ENCODE results near the gene CBARP. TPM values are rescaled to one million over a fixed set of nuclear protein-coding genes. Genes with fewer than 3 reads are reported as not detected.

The CBARP gene
- total and polyA plus RNA-seq, 2 of the 13 experiments (the other 11 are each of a cell fraction or from before 2014, with no cell fraction given), result 1.2 to 1.4 TPM

DNA sequence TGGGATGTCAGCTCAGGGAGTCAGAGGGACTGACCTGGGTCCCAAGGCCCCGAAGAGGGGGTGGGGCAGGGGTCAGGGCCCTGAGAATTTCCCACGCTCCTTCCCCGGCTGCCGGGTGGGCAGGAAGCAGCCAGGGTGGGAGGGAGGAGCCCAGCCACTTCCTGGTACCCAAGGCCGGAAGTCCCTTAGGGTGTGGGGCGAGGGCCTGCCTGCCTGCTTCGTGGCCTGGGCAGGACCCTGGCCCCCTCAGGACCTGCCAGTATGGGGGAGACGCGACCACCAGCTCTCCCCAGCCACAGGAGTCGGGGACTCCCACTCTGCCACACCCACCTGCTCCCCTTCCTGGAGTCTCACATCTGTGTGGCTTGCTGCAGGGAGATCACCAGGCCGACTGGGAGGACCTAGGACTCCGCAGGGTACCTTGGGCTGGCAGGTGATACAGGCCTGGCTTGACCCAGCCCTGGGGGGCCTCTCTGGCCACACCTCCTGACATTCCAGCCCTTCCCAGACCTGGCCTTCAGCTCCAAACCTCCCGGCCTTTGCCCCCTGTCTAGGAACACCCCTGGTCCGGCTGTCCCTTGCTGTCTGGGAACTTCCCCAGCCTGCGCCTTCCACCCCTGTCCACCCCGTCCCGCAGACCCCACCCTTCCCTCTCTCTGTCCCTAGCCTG lies 21.5 kb upstream of the CBARP start (continued):
- TF ChIP-seq, protein P1, sequence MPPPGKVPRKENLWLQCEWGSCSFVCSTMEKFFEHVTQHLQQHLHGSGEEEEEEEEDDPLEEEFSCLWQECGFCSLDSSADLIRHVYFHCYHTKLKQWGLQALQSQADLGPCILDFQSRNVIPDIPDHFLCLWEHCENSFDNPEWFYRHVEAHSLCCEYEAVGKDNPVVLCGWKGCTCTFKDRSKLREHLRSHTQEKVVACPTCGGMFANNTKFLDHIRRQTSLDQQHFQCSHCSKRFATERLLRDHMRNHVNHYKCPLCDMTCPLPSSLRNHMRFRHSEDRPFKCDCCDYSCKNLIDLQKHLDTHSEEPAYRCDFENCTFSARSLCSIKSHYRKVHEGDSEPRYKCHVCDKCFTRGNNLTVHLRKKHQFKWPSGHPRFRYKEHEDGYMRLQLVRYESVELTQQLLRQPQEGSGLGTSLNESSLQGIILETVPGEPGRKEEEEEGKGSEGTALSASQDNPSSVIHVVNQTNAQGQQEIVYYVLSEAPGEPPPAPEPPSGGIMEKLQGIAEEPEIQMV (CRISPR knock-in tag; IDR thresholded peaks at IDR 0.05; ENCODE audit: low read depth), result peak; percentile 69; the same call in 1 of the 2 replicates
- TF ChIP-seq NFIC (IDR thresholded peaks at IDR 0.05; ENCODE audit: low read length) (peak; percentile 69; the same call in 1 of the 2 replicates), SP1 (IDR thresholded peaks at IDR 0.05) (no peak), SP1 (CRISPR knock-in tag; IDR thresholded peaks at IDR 0.05) (peak; percentile 49; the same call in 1 of the 2 replicates), ZBTB21 (CRISPR knock-in tag; IDR thresholded peaks at IDR 0.05) (peak; percentile 48; the same call in 1 of the 2 replicates), CHD2 (IDR thresholded peaks at IDR 0.05; ENCODE audit: low read depth, low read length) (peak; percentile 67; the same call in 1 of the 2 replicates), ZEB1 (IDR thresholded peaks at IDR 0.05; ENCODE audit: insufficient replicate concordance, low read depth) (peak; percentile 90), SKI (IDR thresholded peaks at IDR 0.05; ENCODE audit: partially characterized antibody) (peak; percentile 89), CEBPG (CRISPR knock-in tag; IDR thresholded peaks at IDR 0.05) (no peak; the same call in 1 of the 2 replicates), ZNF230 (CRISPR knock-in tag; IDR thresholded peaks at IDR 0.05) (peak; percentile 78; the same call in 1 of the 2 replicates), ATM (IDR thresholded peaks at IDR 0.05; ENCODE audit: borderline replicate concordance) (no peak), THYN1 (CRISPR knock-in tag; IDR thresholded peaks at IDR 0.05; ENCODE audit: borderline replicate concordance, low read depth) (no peak), ZNF616 (CRISPR knock-in tag; IDR thresholded peaks at IDR 0.05; ENCODE audit: low read depth) (peak; percentile 68; the same call in 1 of the 2 replicates), ZNF678 (CRISPR knock-in tag; IDR thresholded peaks at IDR 0.05) (peak; percentile 87; the same call in 1 of the 2 replicates), FOSL1 (CRISPR knock-in tag; IDR thresholded peaks at IDR 0.05; ENCODE audit: borderline replicate concordance) (0 out of 2 replicates have a peak, but pooled peaks have one; percentile 11), HNF4A (CRISPR knock-in tag; IDR thresholded peaks at IDR 0.05) (peak; percentile 78), RAD21 (CRISPR knock-in tag; IDR thresholded peaks at IDR 0.05) (peak; percentile 88), TBX2 (CRISPR knock-in tag; IDR thresholded peaks at IDR 0.05; ENCODE audit: borderline replicate concordance) (peak; percentile 90), DR1 (CRISPR knock-in tag; IDR thresholded peaks at IDR 0.05) (no peak), PAWR (CRISPR knock-in tag; IDR thresholded peaks at IDR 0.05; ENCODE audit: borderline replicate concordance) (no peak), HDAC2 (CRISPR knock-in tag; IDR thresholded peaks at IDR 0.05) (peak; percentile 79), FOXA1 (IDR thresholded peaks at IDR 0.05) (no peak), FOXA1 (CRISPR knock-in tag; IDR thresholded peaks at IDR 0.05) (peak; percentile 11; the same call in 1 of the 2 replicates), ZNF703 (CRISPR knock-in tag; IDR thresholded peaks at IDR 0.05; ENCODE audit: borderline replicate concordance) (0 out of 2 replicates have a peak, but pooled peaks have one; percentile 38), TARDBP (CRISPR knock-in tag; IDR thresholded peaks at IDR 0.05) (peak; percentile 60; the same call in 1 of the 2 replicates), ZNF205 (CRISPR knock-in tag; IDR thresholded peaks at IDR 0.05) (0 out of 2 replicates have a peak, but pooled peaks have one; percentile 15), EED (CRISPR knock-in tag; IDR thresholded peaks at IDR 0.05) (no peak)
- TF ChIP-seq, protein P2, sequence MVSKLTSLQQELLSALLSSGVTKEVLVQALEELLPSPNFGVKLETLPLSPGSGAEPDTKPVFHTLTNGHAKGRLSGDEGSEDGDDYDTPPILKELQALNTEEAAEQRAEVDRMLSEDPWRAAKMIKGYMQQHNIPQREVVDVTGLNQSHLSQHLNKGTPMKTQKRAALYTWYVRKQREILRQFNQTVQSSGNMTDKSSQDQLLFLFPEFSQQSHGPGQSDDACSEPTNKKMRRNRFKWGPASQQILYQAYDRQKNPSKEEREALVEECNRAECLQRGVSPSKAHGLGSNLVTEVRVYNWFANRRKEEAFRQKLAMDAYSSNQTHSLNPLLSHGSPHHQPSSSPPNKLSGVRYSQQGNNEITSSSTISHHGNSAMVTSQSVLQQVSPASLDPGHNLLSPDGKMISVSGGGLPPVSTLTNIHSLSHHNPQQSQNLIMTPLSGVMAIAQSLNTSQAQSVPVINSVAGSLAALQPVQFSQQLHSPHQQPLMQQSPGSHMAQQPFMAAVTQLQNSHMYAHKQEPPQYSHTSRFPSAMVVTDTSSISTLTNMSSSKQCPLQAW (CRISPR knock-in tag; IDR thresholded peaks at IDR 0.05), result peak; percentile 78
- TF ChIP-seq, protein P3, sequence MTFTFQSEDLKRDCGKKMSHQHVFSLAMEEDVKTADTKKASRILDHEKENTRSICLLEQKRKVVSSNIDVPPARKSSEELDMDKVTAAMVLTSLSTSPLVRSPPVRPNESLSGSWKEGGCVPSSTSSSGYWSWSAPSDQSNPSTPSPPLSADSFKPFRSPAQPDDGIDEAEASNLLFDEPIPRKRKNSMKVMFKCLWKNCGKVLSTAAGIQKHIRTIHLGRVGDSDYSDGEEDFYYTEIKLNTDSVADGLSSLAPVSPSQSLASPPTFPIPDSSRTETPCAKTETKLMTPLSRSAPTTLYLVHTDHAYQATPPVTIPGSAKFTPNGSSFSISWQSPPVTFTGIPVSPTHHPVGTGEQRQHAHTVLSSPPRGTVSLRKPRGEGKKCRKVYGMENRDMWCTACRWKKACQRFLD (CRISPR knock-in tag; IDR thresholded peaks at IDR 0.05; ENCODE audit: borderline replicate concordance), result no peak
